ENCODE measurements around the gene PPP1R14D.

PPP1R14D gene

DNA sequence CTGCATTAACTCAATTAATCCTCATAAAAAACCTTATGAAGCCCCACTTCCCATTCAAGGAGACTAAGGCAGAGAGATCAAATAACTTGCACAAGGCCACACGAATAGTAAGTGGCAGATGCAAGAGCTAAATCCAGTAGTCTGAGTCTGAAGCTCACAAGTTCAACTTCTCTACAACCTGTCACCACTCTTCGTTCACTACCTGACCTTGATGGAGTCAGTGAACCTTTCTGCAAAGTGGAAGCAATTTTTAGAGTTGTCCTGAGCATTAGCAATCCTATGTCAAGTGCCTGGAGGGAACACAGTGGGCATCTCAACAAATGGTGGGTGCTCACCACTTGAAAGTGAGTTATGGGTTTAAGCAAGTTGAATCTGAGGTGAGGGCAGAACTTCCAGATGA is 13.2 kb upstream of the PPP1R14D start:
- Mint-ChIP-seq H3K4me1 (peaks cover 23% of the 10 kb centered on the region), H3K4me3 (no peak overlapping the region), H3K9me3 (no peaks in the 10 kb centered on the region), H3K36me3 (no peaks in the 10 kb centered on the region), H3K27ac (no peak overlapping the region), H3K27me3 (no peaks in the 10 kb centered on the region)
- ATAC-seq, result no peak

DNA sequence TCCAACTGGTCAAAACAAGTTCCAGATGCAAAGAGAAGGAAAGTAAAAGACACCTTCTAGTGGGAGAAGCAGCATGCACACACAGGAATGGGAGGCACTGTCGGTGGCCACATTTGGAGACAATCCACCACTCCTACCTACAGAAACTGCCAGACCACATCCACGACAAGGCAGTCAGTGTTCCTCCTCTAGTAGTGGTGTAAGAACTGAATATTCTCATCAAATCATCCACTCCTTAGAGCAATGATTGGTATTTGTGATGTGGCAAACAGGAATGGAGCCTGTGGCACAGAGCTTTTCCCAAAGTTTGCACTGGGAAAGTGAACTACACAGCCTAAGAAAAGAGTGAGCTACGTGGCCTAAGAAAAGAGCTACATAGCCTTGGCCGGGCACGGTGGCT is 10.2 kb upstream of the PPP1R14D start:
- Mint-ChIP-seq H3K4me1 (no peaks in the 10 kb centered on the region), H3K4me3 (no peak overlapping the region), H3K36me3 (no peaks in the 10 kb centered on the region), H3K27me3 (no peaks in the 10 kb centered on the region), H3K9me3 (no peaks in the 10 kb centered on the region), H3K27ac (no peak overlapping the region)
- ATAC-seq, result no peak

DNA sequence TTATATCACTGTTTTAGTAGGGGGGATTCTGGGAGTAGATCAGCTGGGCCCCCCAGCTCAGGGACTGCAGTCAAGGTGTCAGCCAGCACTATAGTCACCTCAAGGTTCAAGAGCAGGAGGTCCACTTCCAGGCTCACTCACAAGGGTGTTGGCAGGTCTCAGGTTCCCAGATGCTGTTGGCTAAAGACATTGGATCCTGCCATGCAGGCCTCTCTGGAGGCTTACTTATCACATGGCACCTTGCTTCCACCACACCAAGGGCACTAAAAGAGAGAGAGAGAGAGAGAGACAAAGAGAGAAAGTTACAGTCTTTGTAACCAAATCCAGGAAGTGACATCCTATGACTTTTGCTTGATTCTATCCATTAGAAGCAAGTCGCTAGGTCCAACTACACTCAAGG is 7.5 kb upstream of the PPP1R14D start:
- H3K9me3 Mint-ChIP-seq, result no peaks in the 10 kb centered on the region
- no peak for ATAC-seq
- H3K36me3 Mint-ChIP-seq, result peaks cover 10% of the 10 kb centered on the region

DNA sequence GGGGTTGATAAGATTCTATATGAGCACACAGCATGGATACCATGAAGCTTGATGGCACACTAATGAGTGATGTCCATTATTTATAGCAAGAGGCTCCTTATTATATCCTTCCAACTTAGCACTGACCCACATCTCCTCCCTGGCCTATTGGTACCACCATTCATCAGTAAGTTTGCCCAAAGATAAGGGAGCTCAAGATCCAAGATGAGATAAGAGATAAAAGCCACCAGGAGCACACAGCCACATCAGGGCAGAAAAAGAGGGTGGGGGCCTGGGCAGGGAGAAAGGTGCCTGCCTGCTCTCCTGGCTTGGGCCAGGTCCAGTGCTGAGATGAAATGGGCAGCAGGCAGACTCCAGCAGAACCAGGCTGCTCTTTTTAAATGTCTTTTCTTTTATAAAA is 4.4 kb upstream of the PPP1R14D start:
- ATAC-seq, result no peak
- Mint-ChIP-seq H3K27me3 (no peaks in the 10 kb centered on the region), H3K9me3 (no peaks in the 10 kb centered on the region), H3K4me3 (no peak overlapping the region), H3K27ac (no peak overlapping the region), H3K36me3 (peaks cover 10% of the 10 kb centered on the region), H3K4me1 (no peaks in the 10 kb centered on the region)

More for the DNA sequence above, 7.5 kb upstream of the PPP1R14D start:
- H3K4me1 Mint-ChIP-seq, result no peaks in the 10 kb centered on the region
- H3K4me3 Mint-ChIP-seq, result no peak overlapping the region
- H3K27me3 Mint-ChIP-seq, result no peaks in the 10 kb centered on the region
- H3K27ac Mint-ChIP-seq, result peak overlapping the region; percentile 34

DNA sequence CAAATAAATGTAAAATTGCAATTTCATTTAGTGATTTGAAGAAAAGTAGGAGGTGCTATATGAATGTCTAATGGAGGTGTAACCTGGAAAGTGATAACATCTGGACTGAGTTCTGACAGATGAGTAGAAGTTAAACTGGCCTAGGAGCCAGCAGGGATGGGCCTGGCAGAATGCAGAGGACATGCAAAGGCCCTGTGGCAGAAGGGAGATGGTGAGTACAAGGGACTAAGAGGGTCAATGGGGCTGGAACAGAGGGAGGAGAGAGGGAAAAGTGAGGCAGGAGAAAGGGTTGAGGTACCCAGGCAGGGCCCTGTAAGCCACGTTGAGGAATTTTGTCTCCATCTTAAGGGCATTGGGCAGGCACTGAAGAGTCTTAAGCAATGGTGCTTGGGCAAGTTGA is 3.4 kb upstream of the PPP1R14D start:
- H3K4me1 Mint-ChIP-seq, result no peaks in the 10 kb centered on the region
- no peaks in the 10 kb centered on the region for H3K27me3 Mint-ChIP-seq
- no peaks in the 10 kb centered on the region for H3K9me3 Mint-ChIP-seq
- peaks cover 10% of the 10 kb centered on the region for H3K36me3 Mint-ChIP-seq
- no peak overlapping the region for H3K4me3 Mint-ChIP-seq
- ATAC-seq, result no peak
- H3K27ac Mint-ChIP-seq, result no peak overlapping the region

DNA sequence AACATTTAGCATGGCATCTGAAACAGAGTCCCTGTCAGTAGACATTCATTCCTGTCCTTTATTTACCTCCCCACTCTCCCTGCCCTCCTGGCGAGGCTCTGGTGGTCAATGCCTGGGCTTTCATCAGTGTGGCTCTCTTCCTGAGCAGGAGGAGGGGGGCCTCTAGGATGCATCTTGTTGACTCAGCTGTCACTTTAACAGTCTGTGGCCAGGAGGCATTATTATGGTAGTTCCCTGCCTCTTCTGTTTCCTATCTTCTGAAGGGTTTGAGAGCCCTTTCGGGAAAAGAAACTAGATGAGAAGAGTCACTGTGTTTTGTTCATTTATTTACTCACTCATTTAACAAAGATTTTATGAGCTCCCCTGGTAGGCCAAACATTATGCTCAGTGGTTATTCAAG is 2.4 kb upstream of the PPP1R14D start:
- Mint-ChIP-seq H3K9me3 (no peaks in the 10 kb centered on the region), H3K27me3 (no peaks in the 10 kb centered on the region), H3K27ac (no peak overlapping the region), H3K36me3 (peaks cover 10% of the 10 kb centered on the region), H3K4me1 (no peaks in the 10 kb centered on the region), H3K4me3 (no peak overlapping the region)
- no peak for ATAC-seq

DNA sequence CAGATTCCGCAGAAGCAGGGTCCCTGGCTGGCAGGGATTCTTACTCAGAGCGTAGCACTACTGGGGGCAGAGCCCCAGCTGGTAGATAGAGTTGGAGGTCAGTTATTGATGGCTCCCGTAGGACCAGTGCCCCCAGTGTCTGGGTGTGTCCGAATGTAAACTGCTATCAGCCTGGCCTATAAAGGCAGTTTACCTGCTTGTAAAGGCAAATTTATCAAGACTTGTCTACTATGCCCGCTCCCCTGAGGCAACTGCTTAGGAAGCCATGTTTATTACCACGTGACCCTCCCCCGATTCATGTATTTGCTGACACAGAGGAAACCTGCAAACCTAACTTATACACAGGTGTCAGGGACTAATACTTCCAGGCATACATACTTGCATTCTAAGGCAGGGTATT is 607 bp upstream of the PPP1R14D start:
- ATAC-seq, result peak; percentile 20

DNA sequence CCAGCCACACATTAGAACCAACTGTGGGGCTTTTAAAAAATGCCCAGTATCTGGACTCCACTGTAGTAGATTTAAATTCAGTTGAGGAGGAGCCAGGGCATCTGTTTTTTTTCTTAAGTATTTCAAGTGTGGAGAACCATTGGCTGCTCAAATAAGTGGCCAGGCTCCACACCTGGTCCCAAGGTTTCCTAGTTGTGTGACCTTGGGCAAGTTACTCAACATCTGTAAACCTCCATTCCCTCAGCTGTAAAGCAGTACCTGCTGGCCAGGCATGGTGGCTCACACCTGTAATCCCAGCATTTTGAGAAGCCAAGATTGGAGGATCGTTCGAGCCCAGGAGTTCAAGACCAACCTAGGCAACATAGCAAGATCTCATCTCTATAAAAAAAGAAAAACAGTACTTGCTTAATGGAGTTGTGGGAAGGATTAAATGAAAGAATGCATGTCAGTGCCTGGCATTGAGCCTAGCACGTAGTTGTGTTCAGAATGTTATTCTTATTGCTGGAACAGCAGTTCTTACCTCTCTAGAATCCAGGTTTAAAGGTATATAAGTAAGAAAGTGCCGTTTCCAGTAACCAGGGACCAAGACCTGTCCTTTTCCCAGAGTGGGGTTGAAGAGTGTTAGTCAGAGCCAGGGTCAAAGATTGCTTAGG is 2.0 kb downstream of the PPP1R14D start:
- Mint-ChIP-seq H3K27ac (no peak overlapping the region), H3K4me3 (no peak overlapping the region), H3K9me3 (no peaks in the 10 kb centered on the region), H3K4me1 (no peaks in the 10 kb centered on the region), H3K27me3 (no peaks in the 10 kb centered on the region), H3K36me3 (peaks cover 3% of the 10 kb centered on the region)
- no peak for ATAC-seq

More for the DNA sequence above, 607 bp upstream of the PPP1R14D start:
- H3K27me3 Mint-ChIP-seq, result no peaks in the 10 kb centered on the region
- H3K9me3 Mint-ChIP-seq, result no peaks in the 10 kb centered on the region
- no peak overlapping the region for H3K27ac Mint-ChIP-seq
- peaks cover 10% of the 10 kb centered on the region for H3K36me3 Mint-ChIP-seq
- H3K4me3 Mint-ChIP-seq, result no peak overlapping the region
- H3K4me1 Mint-ChIP-seq, result no peaks in the 10 kb centered on the region

DNA sequence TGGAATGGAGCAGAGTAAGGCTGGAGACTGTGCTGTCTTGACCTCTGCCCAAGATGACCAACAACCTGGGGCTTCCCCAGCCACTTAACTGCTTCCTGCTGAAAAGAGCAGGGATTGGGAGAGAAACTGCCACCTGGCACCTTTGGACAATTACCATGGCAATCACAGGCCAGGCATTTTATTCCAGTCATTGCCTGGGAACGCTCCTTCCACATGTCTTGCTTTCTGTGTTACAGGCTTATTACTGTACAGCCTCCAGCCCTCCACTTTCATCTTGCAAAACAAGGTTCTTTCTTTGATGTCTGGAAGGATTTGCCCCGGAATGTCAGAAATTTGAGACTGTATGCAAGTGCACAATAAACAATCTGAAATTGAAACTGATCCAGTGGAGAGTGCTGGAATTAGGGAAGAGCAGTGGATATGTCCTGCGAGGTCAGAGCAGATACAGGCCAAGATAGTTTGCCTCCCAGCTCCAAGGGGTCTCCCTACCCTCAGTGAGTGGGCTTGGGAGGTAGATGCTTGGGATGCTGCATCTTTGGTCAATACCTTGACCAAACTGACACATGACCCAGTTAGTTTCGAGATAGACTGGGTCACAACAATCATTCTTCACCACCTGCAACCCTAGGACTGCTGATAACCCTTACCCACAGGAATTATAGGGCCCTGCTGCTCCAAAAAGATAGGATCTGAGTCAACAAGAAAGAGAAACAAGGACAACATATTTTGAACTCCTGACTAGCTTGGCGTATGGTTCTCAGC is 2.7 kb downstream of the PPP1R14D start:
- Mint-ChIP-seq H3K36me3 (no peaks in the 10 kb centered on the region), H3K4me3 (no peak overlapping the region), H3K27ac (no peak overlapping the region), H3K4me1 (no peaks in the 10 kb centered on the region), H3K27me3 (no peaks in the 10 kb centered on the region), H3K9me3 (no peaks in the 10 kb centered on the region)
- ATAC-seq, result no peak

DNA sequence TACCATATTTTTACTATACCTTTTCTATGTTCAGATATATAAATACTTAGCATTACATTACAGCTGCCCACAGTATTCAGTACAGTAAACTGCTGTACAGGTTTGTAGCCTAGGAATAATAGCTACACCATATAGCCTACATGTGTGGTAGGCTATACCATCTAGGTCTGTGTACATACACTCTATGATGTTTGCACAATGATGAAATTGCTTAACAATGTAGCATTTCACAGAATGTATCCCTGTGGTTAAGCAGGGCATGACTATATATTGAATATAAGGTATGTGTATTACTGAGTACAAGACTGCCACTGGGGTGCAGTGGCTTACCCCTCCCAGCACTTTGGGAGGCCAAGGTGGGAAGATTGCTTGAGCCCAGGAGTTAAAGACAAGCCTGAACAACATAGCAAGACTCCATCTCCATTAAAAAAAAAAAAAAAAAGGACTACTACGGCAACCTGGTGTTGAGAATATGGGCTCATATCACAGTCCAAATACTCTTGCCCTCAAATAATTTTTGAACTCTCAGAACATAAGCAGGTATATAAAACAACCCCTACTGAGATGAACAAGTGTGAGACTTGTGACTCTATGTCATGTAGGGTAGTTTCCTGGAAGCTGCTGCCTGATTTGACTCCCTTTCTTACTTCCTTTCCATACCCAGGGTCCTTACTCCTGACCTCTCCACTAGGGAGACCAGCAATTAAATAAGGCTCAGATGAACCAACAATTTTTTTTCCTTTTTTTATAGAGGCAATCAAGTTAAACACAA is 4.8 kb downstream of the PPP1R14D start:
- Mint-ChIP-seq H3K36me3 (no peaks in the 10 kb centered on the region), H3K9me3 (no peaks in the 10 kb centered on the region), H3K27ac (no peak overlapping the region), H3K27me3 (no peaks in the 10 kb centered on the region), H3K4me1 (no peaks in the 10 kb centered on the region), H3K4me3 (no peak overlapping the region)
- ATAC-seq, result no peak

DNA sequence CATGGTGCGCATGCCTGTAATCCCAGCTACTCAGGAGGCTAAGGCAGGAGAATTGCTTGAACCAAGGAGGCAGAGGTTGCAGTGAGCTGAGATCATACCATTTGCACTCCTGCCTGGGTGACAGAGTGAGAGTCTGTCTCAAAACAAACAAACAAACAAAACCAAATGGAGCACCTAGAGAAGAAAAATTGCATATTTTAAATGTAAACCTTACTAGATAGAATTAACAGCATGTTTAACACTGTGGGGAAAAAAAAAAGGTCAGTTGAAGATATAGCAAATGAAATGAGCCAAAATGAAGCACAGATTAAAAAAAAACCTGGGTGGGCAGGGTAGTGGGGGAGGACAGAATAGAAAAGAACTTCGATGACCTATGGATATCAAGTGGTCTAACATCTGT is 7.3 kb downstream of the PPP1R14D start:
- H3K4me1 Mint-ChIP-seq, result no peaks in the 10 kb centered on the region
- H3K4me3 Mint-ChIP-seq, result no peak overlapping the region
- H3K27me3 Mint-ChIP-seq, result no peaks in the 10 kb centered on the region
- ATAC-seq, result no peak
- H3K9me3 Mint-ChIP-seq, result no peaks in the 10 kb centered on the region
- no peak overlapping the region for H3K27ac Mint-ChIP-seq
- peaks cover 1% of the 10 kb centered on the region for H3K36me3 Mint-ChIP-seq

DNA sequence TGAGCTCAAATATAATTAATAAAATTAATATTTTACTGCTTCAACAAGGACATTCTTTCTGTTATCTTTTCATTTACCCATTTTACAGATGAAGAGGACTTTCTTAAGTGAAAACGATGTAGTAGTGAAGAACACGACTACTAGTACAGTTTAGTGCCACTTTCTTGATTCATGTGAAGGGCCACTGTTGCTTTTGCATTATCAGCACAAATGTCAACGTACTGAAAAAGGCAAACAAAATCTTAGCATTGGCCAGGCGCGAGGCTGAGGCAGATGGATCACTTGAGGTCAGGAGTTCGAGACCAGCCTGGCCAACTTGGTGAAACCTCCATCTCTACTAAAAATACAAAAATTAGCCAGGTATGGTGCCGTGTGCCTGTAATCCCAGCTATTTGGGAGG is 9.5 kb downstream of the PPP1R14D start:
- no peaks in the 10 kb centered on the region for H3K4me1 Mint-ChIP-seq
- no peak overlapping the region for H3K4me3 Mint-ChIP-seq
- ATAC-seq, result no peak
- H3K27ac Mint-ChIP-seq, result no peak overlapping the region
- no peaks in the 10 kb centered on the region for H3K27me3 Mint-ChIP-seq
- no peaks in the 10 kb centered on the region for H3K9me3 Mint-ChIP-seq
- peaks cover 21% of the 10 kb centered on the region for H3K36me3 Mint-ChIP-seq

DNA sequence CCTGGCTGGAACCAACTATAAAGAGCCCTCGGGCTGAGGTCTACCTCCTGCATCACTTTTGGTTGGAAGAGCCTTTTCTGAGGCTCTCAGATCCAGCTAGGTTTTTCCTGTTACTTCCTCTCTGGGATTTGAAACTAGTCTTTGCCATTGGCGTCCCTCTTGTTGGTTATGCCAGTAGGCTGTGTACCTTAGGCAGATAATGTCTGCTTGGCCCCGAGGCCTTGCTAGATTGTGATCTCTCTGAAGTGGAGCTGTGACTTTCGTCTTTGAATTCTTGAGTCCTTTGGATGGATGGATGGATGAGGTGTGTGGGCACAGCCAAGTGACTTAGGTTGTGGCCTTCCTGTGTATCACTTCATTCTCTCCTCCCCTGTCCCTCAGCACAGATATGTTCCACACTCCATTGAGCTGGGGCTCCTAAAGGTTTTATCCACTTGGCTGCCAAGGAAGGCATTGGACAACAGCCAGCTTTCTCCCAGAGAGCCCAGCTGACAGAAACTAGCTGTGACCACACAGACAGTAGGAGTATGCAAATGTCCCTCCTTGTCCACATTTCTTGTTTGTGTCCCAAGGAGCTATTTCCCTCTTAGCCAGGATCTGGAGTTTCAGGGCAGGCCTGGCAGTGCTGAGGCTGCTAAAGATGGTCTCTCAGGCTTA is 13.3 kb downstream of the PPP1R14D start:
- Mint-ChIP-seq H3K27ac (no peak overlapping the region), H3K4me1 (no peaks in the 10 kb centered on the region), H3K9me3 (no peaks in the 10 kb centered on the region), H3K36me3 (peaks cover 55% of the 10 kb centered on the region), H3K27me3 (no peaks in the 10 kb centered on the region), H3K4me3 (no peak overlapping the region)
- ATAC-seq, result no peak

DNA sequence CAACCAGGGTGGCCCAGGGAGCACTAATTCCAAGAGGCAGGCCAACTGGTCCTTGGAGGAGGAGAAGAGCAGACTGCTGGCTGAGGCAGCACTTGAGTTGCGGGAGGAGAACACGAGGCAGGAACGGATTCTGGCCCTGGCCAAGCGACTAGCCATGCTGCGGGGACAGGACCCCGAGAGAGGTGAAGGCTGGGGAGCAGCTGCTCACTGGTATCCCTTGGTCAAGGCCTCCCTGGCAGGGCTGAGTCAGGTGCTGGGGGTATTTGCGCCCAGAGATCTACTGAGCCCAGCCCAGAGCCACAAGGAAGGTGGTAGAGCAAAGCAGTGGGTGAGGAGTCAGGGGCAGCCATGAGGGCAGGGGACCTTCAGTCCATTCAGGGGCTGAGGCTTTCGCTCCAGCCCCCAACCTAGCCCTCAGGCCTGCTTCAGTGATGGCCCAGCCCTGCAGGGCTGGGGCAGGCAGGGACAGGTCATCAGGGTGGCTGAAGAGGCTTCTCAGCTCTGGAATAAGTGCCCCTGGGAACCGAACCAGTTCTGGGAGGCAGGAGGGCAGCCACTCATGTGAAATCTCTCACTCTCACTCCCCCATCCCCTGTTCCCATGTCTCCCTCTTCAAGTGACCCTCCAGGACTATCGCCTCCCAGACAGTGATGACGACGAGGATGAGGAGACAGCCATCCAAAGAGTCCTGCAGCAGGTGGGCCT is 15.6 kb downstream of the PPP1R14D start:
- Mint-ChIP-seq H3K4me3 (no peak overlapping the region), H3K4me1 (peaks cover 12% of the 10 kb centered on the region), H3K27me3 (no peaks in the 10 kb centered on the region), H3K9me3 (no peaks in the 10 kb centered on the region), H3K27ac (no peak overlapping the region), H3K36me3 (peaks cover 55% of the 10 kb centered on the region)
- no peak for ATAC-seq
